ENCODE data around the gene TCAP. TPM values are rescaled to one million over a fixed set of nuclear protein-coding genes. Genes with fewer than 3 reads are reported as not detected.

TCAP gene
- total RNA-seq, 2 donors from 2014 or later, result 1.5 to 1.9 TPM

GRCh38 chr17:39647256-39647655 lies 17.9 kb upstream of the TCAP start:
- no peak overlapping the region for H3K27ac Mint-ChIP-seq
- Histone ChIP-seq H3K9me3 (ENCODE audit: control insufficient read depth, low read length) (no peaks in the 10 kb centered on the region), H3K27ac (ENCODE audit: low read depth, low read length) (no peak overlapping the region), H3K9ac (ENCODE audit: extremely low read depth, low read length, poor library complexity, severe bottlenecking) (no peak overlapping the region), H3K36me3 (ENCODE audit: control insufficient read depth, insufficient read depth, low read length) (no peaks in the 10 kb centered on the region), H3K27me3 (ENCODE audit: control insufficient read depth, insufficient read depth, low read length, poor library complexity, severe bottlenecking) (no peaks in the 10 kb centered on the region), H3K4me3 (ENCODE audit: low read length) (no peak overlapping the region), H3K4me1 (ENCODE audit: control insufficient read depth, insufficient read depth, low read length) (peaks cover 11% of the 10 kb centered on the region)
- H3K4me3 Mint-ChIP-seq, result no peak overlapping the region
- 83 to 94% methylated on average over 5 of the region's 5 CpGs for WGBS, 2 experiments (ENCODE audit: insufficient coverage in 1 of 2, insufficient read length in 1 of 2)
- DNase-seq, result no peak
- H3K4me1 Mint-ChIP-seq, result peaks cover 19% of the 10 kb centered on the region
- H3K27me3 Mint-ChIP-seq (ENCODE audit: insufficient read depth), result no peaks in the 10 kb centered on the region
- no peaks in the 10 kb centered on the region for H3K9me3 Mint-ChIP-seq
- peaks cover 3% of the 10 kb centered on the region for H3K36me3 Mint-ChIP-seq (ENCODE audit: low read depth)
- TF ChIP-seq, protein P1, sequence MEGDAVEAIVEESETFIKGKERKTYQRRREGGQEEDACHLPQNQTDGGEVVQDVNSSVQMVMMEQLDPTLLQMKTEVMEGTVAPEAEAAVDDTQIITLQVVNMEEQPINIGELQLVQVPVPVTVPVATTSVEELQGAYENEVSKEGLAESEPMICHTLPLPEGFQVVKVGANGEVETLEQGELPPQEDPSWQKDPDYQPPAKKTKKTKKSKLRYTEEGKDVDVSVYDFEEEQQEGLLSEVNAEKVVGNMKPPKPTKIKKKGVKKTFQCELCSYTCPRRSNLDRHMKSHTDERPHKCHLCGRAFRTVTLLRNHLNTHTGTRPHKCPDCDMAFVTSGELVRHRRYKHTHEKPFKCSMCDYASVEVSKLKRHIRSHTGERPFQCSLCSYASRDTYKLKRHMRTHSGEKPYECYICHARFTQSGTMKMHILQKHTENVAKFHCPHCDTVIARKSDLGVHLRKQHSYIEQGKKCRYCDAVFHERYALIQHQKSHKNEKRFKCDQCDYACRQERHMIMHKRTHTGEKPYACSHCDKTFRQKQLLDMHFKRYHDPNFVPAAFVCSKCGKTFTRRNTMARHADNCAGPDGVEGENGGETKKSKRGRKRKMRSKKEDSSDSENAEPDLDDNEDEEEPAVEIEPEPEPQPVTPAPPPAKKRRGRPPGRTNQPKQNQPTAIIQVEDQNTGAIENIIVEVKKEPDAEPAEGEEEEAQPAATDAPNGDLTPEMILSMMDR (conservative IDR thresholded peaks at IDR 0.05), result no peak

GRCh38 chr17:39648616-39649366 lies 16.4 kb upstream of the TCAP start:
- Mint-ChIP-seq H3K27ac (no peak overlapping the region), H3K4me1 (peaks cover 32% of the 10 kb centered on the region), H3K36me3 (ENCODE audit: low read depth) (peaks cover 3% of the 10 kb centered on the region), H3K4me3 (no peak overlapping the region), H3K27me3 (ENCODE audit: insufficient read depth) (no peaks in the 10 kb centered on the region), H3K9me3 (no peaks in the 10 kb centered on the region)
- DNase-seq, result no peak
- no peaks in the 10 kb centered on the region for H3K36me3 ChIP-seq (ENCODE audit: control insufficient read depth, insufficient read depth, low read length)
- H3K4me1 ChIP-seq (ENCODE audit: control insufficient read depth, insufficient read depth, low read length), result peaks cover 22% of the 10 kb centered on the region
- TF ChIP-seq, protein P1 (conservative IDR thresholded peaks at IDR 0.05), result no peak
- no peaks in the 10 kb centered on the region for H3K27me3 ChIP-seq (ENCODE audit: control insufficient read depth, insufficient read depth, low read length, poor library complexity, severe bottlenecking)
- 95 to 99% methylated on average over 11 to 15 of the region's 15 CpGs for WGBS, 2 experiments (ENCODE audit: insufficient coverage in 1 of 2, insufficient read length in 1 of 2)
- no peaks in the 10 kb centered on the region for H3K9me3 ChIP-seq (ENCODE audit: control insufficient read depth, low read length)
- no peak overlapping the region for H3K27ac ChIP-seq (ENCODE audit: low read depth, low read length)
- no peak overlapping the region for H3K4me3 ChIP-seq (ENCODE audit: low read length)
- H3K9ac ChIP-seq (ENCODE audit: extremely low read depth, low read length, poor library complexity, severe bottlenecking), result no peak overlapping the region

DNA sequence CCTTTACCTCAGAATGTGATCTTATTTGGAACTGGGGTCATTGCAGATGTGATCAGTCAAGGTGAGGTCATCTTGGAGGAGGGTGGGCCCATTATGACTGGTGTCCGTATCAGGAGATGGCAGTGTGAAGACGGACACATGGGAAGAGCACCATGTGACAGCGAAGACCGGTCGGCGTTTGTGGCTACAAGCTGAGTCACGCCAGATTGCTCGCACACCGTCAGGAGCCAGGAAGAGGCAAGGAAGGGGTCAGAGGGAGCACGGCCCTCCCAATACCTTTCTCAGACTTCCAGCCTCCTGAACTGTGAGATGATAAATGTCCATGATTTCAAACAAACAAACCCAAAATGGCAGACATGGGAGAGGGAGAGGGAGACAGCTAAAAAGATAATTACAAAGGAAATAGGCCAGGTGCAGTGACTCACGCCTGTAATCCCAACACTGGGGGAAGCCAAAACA lies 15.0 kb upstream of the TCAP start:
- 91 to 94% methylated on average over 9 to 11 of the region's 11 CpGs for WGBS, 2 experiments (ENCODE audit: insufficient coverage in 1 of 2, insufficient read length in 1 of 2)
- H3K9me3 ChIP-seq (ENCODE audit: control insufficient read depth, low read length), result no peaks in the 10 kb centered on the region
- peaks cover 25% of the 10 kb centered on the region for H3K4me1 Mint-ChIP-seq
- H3K9me3 Mint-ChIP-seq, result no peaks in the 10 kb centered on the region
- H3K9ac ChIP-seq (ENCODE audit: extremely low read depth, low read length, poor library complexity, severe bottlenecking), result no peak overlapping the region
- no peak for DNase-seq
- H3K27ac ChIP-seq (ENCODE audit: low read depth, low read length), result no peak overlapping the region
- H3K27ac Mint-ChIP-seq, result no peak overlapping the region
- peaks cover 10% of the 10 kb centered on the region for H3K36me3 Mint-ChIP-seq (ENCODE audit: low read depth)
- peaks cover 18% of the 10 kb centered on the region for H3K4me1 ChIP-seq (ENCODE audit: control insufficient read depth, insufficient read depth, low read length)
- TF ChIP-seq, protein P1 (conservative IDR thresholded peaks at IDR 0.05), result no peak
- H3K27me3 Mint-ChIP-seq (ENCODE audit: insufficient read depth), result no peaks in the 10 kb centered on the region
- no peaks in the 10 kb centered on the region for H3K36me3 ChIP-seq (ENCODE audit: control insufficient read depth, insufficient read depth, low read length)
- no peak overlapping the region for H3K4me3 ChIP-seq (ENCODE audit: low read length)
- no peaks in the 10 kb centered on the region for H3K27me3 ChIP-seq (ENCODE audit: control insufficient read depth, insufficient read depth, low read length, poor library complexity, severe bottlenecking)
- H3K4me3 Mint-ChIP-seq, result no peak overlapping the region

All from endodermal cell (in vitro differentiated cells).